Endothelial cell of umbilical vein (primary cell): ENCODE data around the gene STARD9. TPM values are rescaled to one million over a fixed set of nuclear protein-coding genes. Genes with fewer than 3 reads are reported as not detected.

Experiments used
- BruUV-seq: library from RNA; stranded (reverse); fragments of 400-500 nt; replicated peaks from 2 replicates; lab custom pipeline; 2021; lab: Mats Ljungman, UMichigan
- CTCF ChIA-PET: fragments of 300-600, 350-600 bp; sonication (Branson Sonifier 250); formaldehyde crosslinking; loops from one replicate; lab custom pipeline; 2021; ENCODE audit warnings: antibody characterized with exemption, inconsistent platforms; lab: Charles Lee
- POLR2A ChIA-PET: fragments of 300-600, 350-600 bp; sonication (Branson Sonifier 250); formaldehyde crosslinking; loops from one replicate; lab custom pipeline; 2021; ENCODE audit warnings: antibody characterized with exemption, inconsistent platforms; lab: Charles Lee
- DNase-seq: peaks from one replicate; pipeline ENCODE4 v3.0.0-alpha.2; 2011; ENCODE audit warnings: low read depth, low spot score
- FAIRE-seq: peaks from 2 replicates; lab custom pipeline; 2011; peaks lifted over from hg19 to GRCh38; lab: Jason Lieb, UNC
- H2AFZ ChIP-seq: 2 replicates; pipeline ENCODE4 v1.6.0; 2012; ENCODE audit warnings: low read depth, low read length, control low read depth, inconsistent platforms
- H3K27ac ChIP-seq: 2 replicates; pipeline ENCODE4 v1.5.1; 2011; ENCODE audit warnings: low read depth, mild to moderate bottlenecking, control low read depth, low read length, moderate library complexity; ENCODE audit not compliant: insufficient read depth
- H3K27me3 ChIP-seq, 2 experiments: 2 replicates each; pipeline versions ENCODE4 v1.6.0 to v1.6.1; 2011; ENCODE audit warnings: low read length in 2 of 2, mixed read lengths in 1 of 2; ENCODE audit not compliant: control insufficient read depth in 2 of 2, insufficient read depth in 2 of 2
- H3K36me3 ChIP-seq, 2 experiments: 2 replicates in 1 of 2; 3 replicates in 1 of 2; pipeline ENCODE4 v1.5.1; 2011; ENCODE audit warnings: low read length in 2 of 2, mild to moderate bottlenecking in 1 of 2, moderate library complexity in 1 of 2; ENCODE audit not compliant: control insufficient read depth in 2 of 2, insufficient read depth in 2 of 2; ENCODE audit errors: extremely low read depth in 1 of 2
- H3K4me1 ChIP-seq: 3 replicates; pipeline ENCODE4 v1.5.1; 2011; ENCODE audit warnings: mild to moderate bottlenecking, low read length; ENCODE audit not compliant: control insufficient read depth, insufficient read depth; ENCODE audit errors: extremely low read depth
- H3K4me2 ChIP-seq: 2 replicates; pipeline ENCODE4 v1.6.1; 2011; ENCODE audit warnings: low read length, control low read depth, mixed read lengths; ENCODE audit not compliant: insufficient read depth
- H3K4me3 ChIP-seq, 3 experiments: fragments of 200-600 bp in 1 of 3; sonication (generic), shearing (Covaris generic) in 1 of 3; replicated peaks in 1 of 3; 2 replicates each; pipeline ENCODE4 v1.5.1; 2011 to 2016; ENCODE audit warnings: control low read depth in 3 of 3, low read length in 3 of 3, mild to moderate bottlenecking in 2 of 3, inconsistent platforms in 1 of 3, low read depth in 1 of 3, moderate library complexity in 1 of 3; ENCODE audit not compliant: insufficient read depth in 1 of 3
- H3K79me2 ChIP-seq: 2 replicates; pipeline ENCODE4 v1.6.0; 2012; ENCODE audit warnings: low read length, inconsistent platforms; ENCODE audit not compliant: control insufficient read depth, insufficient read depth
- H3K9ac ChIP-seq: replicated peaks from 2 replicates; pipeline ENCODE3; 2011; ENCODE audit warnings: low read length, control low read depth; ENCODE audit not compliant: insufficient read depth; ENCODE audit errors: extremely low read depth
- H3K9me1 ChIP-seq: replicated peaks from 3 replicates; pipeline ENCODE4 v1.6.0; 2011; ENCODE audit warnings: mild to moderate bottlenecking, low read length; ENCODE audit not compliant: control insufficient read depth, insufficient read depth; ENCODE audit errors: extremely low read depth
- H3K9me3 ChIP-seq: replicated peaks from 2 replicates; pipeline ENCODE4 v1.5.1; 2012; ENCODE audit warnings: low read length, inconsistent platforms; ENCODE audit not compliant: control insufficient read depth, insufficient read depth
- H4K20me1 ChIP-seq: replicated peaks from 2 replicates; pipeline ENCODE3; 2011; ENCODE audit warnings: mild to moderate bottlenecking, low read length; ENCODE audit not compliant: control insufficient read depth, insufficient read depth; ENCODE audit errors: extremely low read depth
- EZH2 ChIP-seq: IDR thresholded peaks from 2 replicates; pipeline ENCODE4 v1.6.1; 2012; ENCODE audit warnings: borderline replicate concordance, low read depth, mild to moderate bottlenecking, moderate library complexity, low read length, inconsistent platforms; ENCODE audit not compliant: severe bottlenecking
- FOS ChIP-seq: IDR thresholded peaks from 2 replicates; pipeline ENCODE4 v1.6.1; 2011; ENCODE audit warnings: mild to moderate bottlenecking, low read length, moderate library complexity, borderline replicate concordance; ENCODE audit not compliant: insufficient read depth
- GATA2 ChIP-seq: IDR thresholded peaks from 2 replicates; pipeline ENCODE4 v1.7.0; 2011; ENCODE audit warnings: low read depth, mild to moderate bottlenecking, moderate library complexity, mixed read lengths, low read length; ENCODE audit not compliant: insufficient read length, insufficient read depth
- JUN ChIP-seq: IDR thresholded peaks from 2 replicates; pipeline ENCODE4 v1.6.1; 2011; ENCODE audit warnings: borderline replicate concordance, low read depth; ENCODE audit not compliant: insufficient read length, insufficient read depth
- MYC ChIP-seq: IDR thresholded peaks from one replicate; pipeline ENCODE4 v1.6.1; 2011; ENCODE audit warnings: mild to moderate bottlenecking, low read depth, low read length
- POLR2A ChIP-seq: IDR thresholded peaks from 2 replicates; pipeline ENCODE4 v1.6.1; 2012; ENCODE audit warnings: low read depth, mild to moderate bottlenecking, control low read depth, low read length
- POLR2AphosphoS5 ChIP-seq: IDR thresholded peaks from 2 replicates; pipeline ENCODE4 v1.6.1; 2012; ENCODE audit warnings: low read depth, mild to moderate bottlenecking, control low read depth, low read length, moderate library complexity; ENCODE audit not compliant: insufficient read depth
- dilution Hi-C: fragments of 300-500 bp; cut with MboI; formaldehyde crosslinking; loops from one replicate; pipeline ENCODE4 v1.15.0; 2019; ENCODE audit warnings: low sequenced_read_pairs; ENCODE audit not compliant: extremely low pct_ligation_motif_present
- intact Hi-C: fragments of 100-400 bp; cut with micrococcal nuclease; formaldehyde crosslinking; loops from one replicate; pipeline ENCODE4 v1.10.0; 2022
- polyA plus RNA-seq, 4 experiments: library from polyadenylated mRNA; depleted of rRNA in 3 of 4; stranded (reverse) in 3 of 4; unstranded in 1 of 4; fragments of >200 nt; gene quantifications; 2 replicates each; pipeline versions ENCODE4 v1.2.1 to v1.2.3, GENCODE V29; 2011 to 2012; ENCODE audit warnings: missing spikeins in 1 of 4
- total RNA-seq: library from RNA; stranded (reverse); gene quantifications from 2 replicates; pipeline ENCODE4 v1.2.3, GENCODE V29; 2021
- TF ChIP-seq, protein P1 (sequence below): IDR thresholded peaks from 2 replicates; pipeline ENCODE4 v1.6.1; 2011; ENCODE audit not compliant: insufficient read depth, insufficient read length
- TF ChIP-seq, protein P2 (sequence below), 2 donors: IDR thresholded peaks; 1 replicate in 1 of 2; 2 replicates in 1 of 2; pipeline ENCODE4 v1.5.1; 2011; ENCODE audit warnings: low read length in 2 of 2, mild to moderate bottlenecking in 2 of 2, moderate library complexity in 2 of 2, control low read depth in 1 of 2, inconsistent platforms in 1 of 2, low read depth in 1 of 2; ENCODE audit not compliant: insufficient read depth in 1 of 2; ENCODE audit errors: extremely low read depth in 1 of 2

Gene STARD9
- total and polyA plus RNA-seq, 2 donors (not counting 3 experiments of a cell fraction or from before 2014, with no cell fraction given): 4.6 to 17.5 TPM

DNA sequence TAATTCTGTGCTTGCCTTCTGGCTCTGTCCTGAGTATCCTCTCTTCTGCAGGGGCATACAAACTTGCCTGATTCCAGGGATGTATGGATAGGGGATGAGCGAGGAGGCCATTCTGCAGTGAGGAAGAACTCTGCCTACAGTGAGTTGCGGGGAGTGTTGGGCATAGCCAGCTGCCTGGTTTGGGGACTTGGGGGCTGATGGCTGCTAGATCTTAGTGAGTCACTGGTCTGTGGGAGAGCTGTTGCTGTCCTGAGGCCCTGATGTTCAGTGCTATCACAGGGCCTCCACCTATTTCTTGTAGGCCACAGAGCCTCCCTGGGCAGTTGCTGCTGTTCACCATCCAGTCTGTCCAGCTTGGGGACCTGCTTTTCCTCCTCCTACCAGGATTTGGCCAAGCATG lies 141.2 kb downstream of the STARD9 start:
- dilution Hi-C loops: no loop called here
- no peak overlapping the region for H3K9ac ChIP-seq
- no peaks in the 10 kb centered on the region for H4K20me1 ChIP-seq
- no TSS peak for BruUV-seq
- TF ChIP-seq GATA2 (no peak), MYC (no peak), POLR2AphosphoS5 (no peak), JUN (no peak), EZH2 (no peak), FOS (no peak), POLR2A (no peak)
- TF ChIP-seq, protein P1, sequence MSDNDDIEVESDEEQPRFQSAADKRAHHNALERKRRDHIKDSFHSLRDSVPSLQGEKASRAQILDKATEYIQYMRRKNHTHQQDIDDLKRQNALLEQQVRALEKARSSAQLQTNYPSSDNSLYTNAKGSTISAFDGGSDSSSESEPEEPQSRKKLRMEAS: no peak
- TF ChIP-seq, protein P2, sequence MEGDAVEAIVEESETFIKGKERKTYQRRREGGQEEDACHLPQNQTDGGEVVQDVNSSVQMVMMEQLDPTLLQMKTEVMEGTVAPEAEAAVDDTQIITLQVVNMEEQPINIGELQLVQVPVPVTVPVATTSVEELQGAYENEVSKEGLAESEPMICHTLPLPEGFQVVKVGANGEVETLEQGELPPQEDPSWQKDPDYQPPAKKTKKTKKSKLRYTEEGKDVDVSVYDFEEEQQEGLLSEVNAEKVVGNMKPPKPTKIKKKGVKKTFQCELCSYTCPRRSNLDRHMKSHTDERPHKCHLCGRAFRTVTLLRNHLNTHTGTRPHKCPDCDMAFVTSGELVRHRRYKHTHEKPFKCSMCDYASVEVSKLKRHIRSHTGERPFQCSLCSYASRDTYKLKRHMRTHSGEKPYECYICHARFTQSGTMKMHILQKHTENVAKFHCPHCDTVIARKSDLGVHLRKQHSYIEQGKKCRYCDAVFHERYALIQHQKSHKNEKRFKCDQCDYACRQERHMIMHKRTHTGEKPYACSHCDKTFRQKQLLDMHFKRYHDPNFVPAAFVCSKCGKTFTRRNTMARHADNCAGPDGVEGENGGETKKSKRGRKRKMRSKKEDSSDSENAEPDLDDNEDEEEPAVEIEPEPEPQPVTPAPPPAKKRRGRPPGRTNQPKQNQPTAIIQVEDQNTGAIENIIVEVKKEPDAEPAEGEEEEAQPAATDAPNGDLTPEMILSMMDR (IDR thresholded peaks at IDR 0.05; ENCODE audit: extremely low read depth in 1 of 2, insufficient read depth in 1 of 2, low read depth in 1 of 2, low read length in 2 of 2): no peak
- intact Hi-C loops: no loop called here
- FAIRE-seq (no peak), DNase-seq (no peak)
- ChIA-PET POLR2A (no interaction called here), CTCF (interaction anchor here (0.9 to 3.7 kb wide), 4 partner anchors 10 to 569 kb away, joined by 4 to 17 read pairs (median 4); no protein-coding TSS in a partner anchor)
- no peak overlapping the region for H2AFZ ChIP-seq
- no peaks in the 10 kb centered on the region for H3K27me3 ChIP-seq
- H3K9me3 ChIP-seq: no peaks in the 10 kb centered on the region
- no peak overlapping the region for H3K4me2 ChIP-seq
- H3K27ac ChIP-seq: no peak overlapping the region
- no peaks in the 10 kb centered on the region for H3K4me1 ChIP-seq
- peaks cover 2 to 14% of the 10 kb centered on the region in 2 experiments for H3K36me3 ChIP-seq
- H3K4me3 ChIP-seq: no peak overlapping the region
- no peaks in the 10 kb centered on the region for H3K79me2 ChIP-seq
- no peaks in the 10 kb centered on the region for H3K9me1 ChIP-seq
